ENCODE data around the gene DACH1.

The DACH1 gene

GRCh38 chr13:71540098-71540497, 326.9 kb downstream of the DACH1 start:
- DNase-seq, result no peak

GRCh38 chr13:71536201-71536600, 330.8 kb downstream of the DACH1 start:
- no peak for DNase-seq

GRCh38 chr13:71524613-71525304, 342.2 kb downstream of the DACH1 start:
- no peak for DNase-seq

GRCh38 chr13:71524245-71524612, 342.8 kb downstream of the DACH1 start:
- no peak for DNase-seq

GRCh38 chr13:71522941-71523526, 344.0 kb downstream of the DACH1 start:
- DNase-seq, result no peak

- no peak for DNase-seq
Observed at GRCh38 chr13:71517004-71517403, 350.0 kb downstream of the DACH1 start.

GRCh38 chr13:71516521-71516920, 350.5 kb downstream of the DACH1 start:
- DNase-seq, result no peak

GRCh38 chr13:71515744-71516038, 351.3 kb downstream of the DACH1 start:
- no peak for DNase-seq

GRCh38 chr13:71514900-71515743, 351.9 kb downstream of the DACH1 start:
- no peak for DNase-seq

- DNase-seq, result no peak
Observed at GRCh38 chr13:71513411-71514033, 353.5 kb downstream of the DACH1 start.

- DNase-seq, result no peak
Observed at GRCh38 chr13:71503781-71504180, 363.2 kb downstream of the DACH1 start.

GRCh38 chr13:71499944-71500514, 367.0 kb downstream of the DACH1 start:
- no peak for DNase-seq

GRCh38 chr13:71499235-71499634, 367.8 kb downstream of the DACH1 start:
- DNase-seq, result no peak

- DNase-seq, result no peak
Observed at GRCh38 chr13:71493189-71493588, 373.8 kb downstream of the DACH1 start.

- DNase-seq, result no peak
Observed at GRCh38 chr13:71492346-71492871, 374.6 kb downstream of the DACH1 start.

GRCh38 chr13:71491010-71491409, 376.0 kb downstream of the DACH1 start:
- DNase-seq, result no peak

GRCh38 chr13:71489041-71489440, 378.0 kb downstream of the DACH1 start:
- DNase-seq, result no peak

GRCh38 chr13:71488201-71488600, 378.8 kb downstream of the DACH1 start:
- DNase-seq, result no peak

GRCh38 chr13:71485913-71486312, 381.1 kb downstream of the DACH1 start:
- no peak for DNase-seq

- no peak for DNase-seq
Observed at GRCh38 chr13:71483733-71484132, 383.3 kb downstream of the DACH1 start.

- no peak for DNase-seq
Observed at GRCh38 chr13:71481501-71481900, 385.5 kb downstream of the DACH1 start.

- no peak for DNase-seq
Observed at GRCh38 chr13:71481046-71481445, 386.0 kb downstream of the DACH1 start.

GRCh38 chr13:71477735-71478134, 389.3 kb downstream of the DACH1 start:
- no peak for DNase-seq
